Esophagus (tissue), 2 donors: Measurements from ENCODE around the gene CLSTN3. TPM values are rescaled to one million over a fixed set of nuclear protein-coding genes. Genes with fewer than 3 reads are reported as not detected.

ENCODE experiments used
- H3K27ac ChIP-seq, 2 donors: one replicate each; pipeline ENCODE4 v1.5.1; 2013; ENCODE audit warnings: low read depth in 2 of 2, mild to moderate bottlenecking in 2 of 2, inconsistent platforms in 1 of 2, low read length in 1 of 2, moderate library complexity in 1 of 2
- H3K27me3 ChIP-seq, 2 donors: one replicate each; pipeline ENCODE4 v1.6.1; 2013; ENCODE audit warnings: low read length in 2 of 2, control low read depth in 1 of 2, mild to moderate bottlenecking in 1 of 2; ENCODE audit not compliant: insufficient read depth in 2 of 2, control insufficient read depth in 1 of 2
- H3K36me3 ChIP-seq, 2 donors: one replicate each; pipeline ENCODE4 v1.6.1; 2013; ENCODE audit warnings: low read length in 1 of 2; ENCODE audit not compliant: control insufficient read depth in 2 of 2, insufficient read depth in 2 of 2
- H3K4me1 ChIP-seq, 2 donors: one replicate each; pipeline ENCODE4 v1.6.1; 2013; ENCODE audit warnings: low read length in 1 of 2; ENCODE audit not compliant: control insufficient read depth in 2 of 2, insufficient read depth in 2 of 2
- H3K4me3 ChIP-seq, 2 donors: one replicate each; pipeline ENCODE4 v1.5.1; 2013; ENCODE audit warnings: low read length in 2 of 2, mild to moderate bottlenecking in 2 of 2, low read depth in 1 of 2, moderate library complexity in 1 of 2
- H3K9me3 ChIP-seq, 2 donors: one replicate each; pipeline ENCODE4 v1.6.1; 2013; ENCODE audit warnings: mild to moderate bottlenecking in 2 of 2, low read depth in 1 of 2, low read length in 1 of 2, moderate library complexity in 1 of 2; ENCODE audit not compliant: control insufficient read depth in 2 of 2, insufficient read depth in 1 of 2
- WGBS, 2 donors: extraction: QIAGEN DNeasy Blood & Tissue Kit; methylation state at CpG; one replicate each; pipeline ENCODE4 v1.1.7; 2013; 5-methylcytosine and 5-hydroxymethylcytosine counted together
- polyA plus RNA-seq, 2 donors: library from polyadenylated mRNA; stranded (reverse); fragments of 200-250 nt; gene quantifications; one replicate each; pipeline ENCODE4 v1.2.3, GENCODE V29; 2013
- donor health status: healthy with polysubstance abuse.
- donor health status: Bipolar disorder and iron deficiency.

CLSTN3 gene
- polyA plus RNA-seq, 2 donors = 5.3 to 12.0 TPM

- 76 to 79% methylated on average over 2 of the region's 2 CpGs for WGBS, 2 donors
- H3K36me3 ChIP-seq = no peaks in the 10 kb centered on the region
Measured at GRCh38 chr12:7193674-7194073, 63.5 kb downstream of the CLSTN3 start.

DNA sequence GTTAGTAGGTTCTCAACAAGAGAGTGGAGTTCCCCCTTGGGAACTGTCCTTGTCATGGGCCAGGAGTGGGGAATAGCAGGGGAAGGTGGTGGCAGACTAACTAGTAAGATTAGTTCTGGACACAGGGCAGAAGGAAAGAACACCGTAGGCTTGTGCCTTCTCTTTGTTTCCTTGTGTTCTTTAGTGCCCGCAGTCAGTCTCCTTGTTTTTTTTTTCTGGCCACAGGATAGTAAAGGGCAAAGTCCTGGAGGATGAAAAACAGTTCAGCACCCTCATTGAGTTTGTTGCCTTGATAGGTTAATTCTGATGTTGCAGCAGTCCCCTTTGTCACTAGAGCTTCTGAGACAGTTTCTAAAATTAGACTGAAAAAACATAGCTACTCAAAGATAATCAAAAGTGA lies 67.7 kb downstream of the CLSTN3 start:
- Histone ChIP-seq H3K36me3 (peaks cover 2 to 6% of the 10 kb centered on the region in 2 donors), H3K27me3 (no peaks in the 10 kb centered on the region), H3K27ac (no peak overlapping the region), H3K9me3 (no peaks in the 10 kb centered on the region), H3K4me3 (no peak overlapping the region), H3K4me1 (no peaks in the 10 kb centered on the region)
- 65 to 84% methylated on average over 2 of the region's 2 CpGs for WGBS, 2 donors

More at GRCh38 chr12:7193674-7194073, 63.5 kb downstream of the CLSTN3 start:
- Histone ChIP-seq H3K9me3 (no peaks in the 10 kb centered on the region), H3K4me3 (no peak overlapping the region), H3K27ac (no peak overlapping the region), H3K27me3 (no peaks in the 10 kb centered on the region), H3K4me1 (peaks cover 0 to 7% of the 10 kb centered on the region in 2 donors)

DNA sequence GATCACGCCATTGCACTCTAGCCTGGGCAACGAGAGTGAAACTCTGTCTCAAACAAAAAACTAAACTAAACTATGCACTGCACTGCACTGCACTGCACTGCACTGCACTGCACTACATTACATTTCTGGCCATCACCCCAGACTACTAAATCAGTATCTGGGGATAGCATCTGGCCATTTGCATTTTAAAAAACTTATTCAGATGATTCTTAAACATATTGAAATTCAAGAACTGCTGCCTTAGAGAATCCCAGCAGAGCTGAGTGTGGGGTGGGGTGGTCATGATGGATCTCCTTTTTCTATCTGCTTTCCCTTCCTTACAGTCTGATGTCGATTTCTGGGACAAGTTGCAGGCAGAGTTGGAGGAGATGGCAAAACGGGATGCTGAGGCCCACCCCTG lies 72.9 kb downstream of the CLSTN3 start:
- Histone ChIP-seq H3K27me3 (no peaks in the 10 kb centered on the region), H3K36me3 (peaks cover 2 to 16% of the 10 kb centered on the region in 2 donors), H3K9me3 (no peaks in the 10 kb centered on the region), H3K4me1 (no peaks in the 10 kb centered on the region), H3K27ac (no peak overlapping the region), H3K4me3 (no peak overlapping the region)
- 89 to 92% methylated on average over 4 of the region's 4 CpGs for WGBS, 2 donors

DNA sequence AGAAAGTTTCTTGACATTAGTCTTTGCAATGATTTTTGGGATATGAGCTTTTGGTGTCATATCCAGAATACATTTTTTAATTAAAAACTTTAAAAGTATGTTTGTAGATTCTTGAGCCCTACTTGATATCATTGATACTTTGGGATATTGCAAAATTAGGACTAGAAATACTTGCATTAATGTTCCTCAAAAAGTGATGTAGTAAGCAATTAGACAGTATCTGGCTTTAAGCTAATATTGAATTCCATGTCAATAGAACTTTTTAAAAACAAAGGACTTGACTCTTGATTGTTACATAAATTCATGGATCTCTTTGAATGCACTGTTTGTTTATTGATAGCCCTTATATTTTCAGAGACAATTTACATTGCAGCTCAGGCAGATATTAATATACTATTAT lies 74.9 kb downstream of the CLSTN3 start:
- H3K4me3 ChIP-seq = no peak overlapping the region
- H3K4me1 ChIP-seq = no peaks in the 10 kb centered on the region
- H3K9me3 ChIP-seq = peaks cover 0 to 7% of the 10 kb centered on the region in 2 donors
- H3K36me3 ChIP-seq = peaks cover 13 to 34% of the 10 kb centered on the region in 2 donors
- no peak overlapping the region for H3K27ac ChIP-seq
- no peaks in the 10 kb centered on the region for H3K27me3 ChIP-seq

GRCh38 chr12:7206691-7207090 lies 76.5 kb downstream of the CLSTN3 start:
- Histone ChIP-seq H3K27me3 (no peaks in the 10 kb centered on the region), H3K36me3 (peaks cover 23 to 45% of the 10 kb centered on the region in 2 donors), H3K4me3 (no peak overlapping the region), H3K9me3 (peaks cover 0 to 13% of the 10 kb centered on the region in 2 donors), H3K4me1 (no peaks in the 10 kb centered on the region), H3K27ac (no peak overlapping the region)
- 90 to 93% methylated on average over 3 of the region's 3 CpGs for WGBS, 2 donors

GRCh38 chr12:7207866-7208625 lies 77.9 kb downstream of the CLSTN3 start:
- Histone ChIP-seq H3K36me3 (peaks cover 20 to 38% of the 10 kb centered on the region in 2 donors), H3K4me1 (no peaks in the 10 kb centered on the region), H3K27ac (no peak overlapping the region), H3K9me3 (peaks cover 0 to 16% of the 10 kb centered on the region in 2 donors), H3K4me3 (no peak overlapping the region), H3K27me3 (no peaks in the 10 kb centered on the region)
- 92 to 97% methylated on average over 10 of the region's 10 CpGs for WGBS, 2 donors

Other genes with a start within 250 kb of the CLSTN3 start
- gene LRRC23, start 225.5 kb upstream of the CLSTN3 start, polyA plus RNA-seq = 1 to 10 TPM; 3.3 to 3.6 TPM
- gene ENO2, start 215.8 kb upstream of the CLSTN3 start, polyA plus RNA-seq = 1 to 10 TPM; 6.7 to 9.0 TPM
- 10 to 100 TPM; 34.9 to 63.5 TPM for gene ATN1, start 202.4 kb upstream of the CLSTN3 start, polyA plus RNA-seq
- not detected for gene RNU7-1, start 186.6 kb upstream of the CLSTN3 start, polyA plus RNA-seq
- 100 to 1,000 TPM; 108 to 253 TPM for gene C12orf57, start 186.3 kb upstream of the CLSTN3 start, polyA plus RNA-seq
- gene PTPN6, start 179.0 kb upstream of the CLSTN3 start, polyA plus RNA-seq = 10 to 100 TPM; 19.1 to 38.3 TPM
- 100 to 1,000 TPM in 1 of 2 donors, 10 to 100 TPM in 1; 68.5 to 161 TPM for gene PHB2, start 159.7 kb upstream of the CLSTN3 start, polyA plus RNA-seq
- gene EMG1, start 159.5 kb upstream of the CLSTN3 start, polyA plus RNA-seq = 10 to 100 TPM; 13.5 to 29.5 TPM
- 10 to 100 TPM; 15.7 to 27.0 TPM for gene LPCAT3, start 111.9 kb upstream of the CLSTN3 start, polyA plus RNA-seq
- gene C1S, start 69.7 kb upstream of the CLSTN3 start, polyA plus RNA-seq = 10 to 100 TPM; 26.6 to 80.5 TPM
- 10 to 100 TPM; 30.8 to 99.4 TPM for gene C1R, start 37.9 kb upstream of the CLSTN3 start, polyA plus RNA-seq
- gene C1RL, start 21.2 kb upstream of the CLSTN3 start, polyA plus RNA-seq = 10 to 100 TPM; 14.7 to 18.0 TPM
- gene RBP5, start 1.5 kb upstream of the CLSTN3 start, polyA plus RNA-seq = 1 to 10 TPM in 1 of 2 donors, under 1 TPM in 1; 0.65 to 2.2 TPM
- 10 to 100 TPM in 1 of 2 donors, 1 to 10 TPM in 1; 8.1 to 14.5 TPM for gene PEX5, start 59.3 kb downstream of the CLSTN3 start, polyA plus RNA-seq
- not detected for gene ACSM4, start 173.7 kb downstream of the CLSTN3 start, polyA plus RNA-seq